Measurements from ENCODE around the gene TBXAS1. TPM values are rescaled to one million over a fixed set of nuclear protein-coding genes. Genes with fewer than 3 reads are reported as not detected.

Gene TBXAS1
- total RNA-seq, 4 donors from 2014 or later: 9.8 to 31.3 (median 13.5) TPM

- intact Hi-C loops (cut with DNase I): no loop called here
- Histone ChIP-seq H3K4me3 (no peak overlapping the region), H3K36me3 (peaks cover 28 to 81% (median 45%) of the 10 kb centered on the region in 4 donors), H3K4me1 (peaks cover 0 to 6% (median 4%) of the 10 kb centered on the region in 4 donors), H3K9me3 (no peaks in the 10 kb centered on the region), H3K27ac (replicated peaks in 1 of 4) (no peak overlapping the region), H3K27me3 (no peaks in the 10 kb centered on the region)
- TF ChIP-seq, protein P1, sequence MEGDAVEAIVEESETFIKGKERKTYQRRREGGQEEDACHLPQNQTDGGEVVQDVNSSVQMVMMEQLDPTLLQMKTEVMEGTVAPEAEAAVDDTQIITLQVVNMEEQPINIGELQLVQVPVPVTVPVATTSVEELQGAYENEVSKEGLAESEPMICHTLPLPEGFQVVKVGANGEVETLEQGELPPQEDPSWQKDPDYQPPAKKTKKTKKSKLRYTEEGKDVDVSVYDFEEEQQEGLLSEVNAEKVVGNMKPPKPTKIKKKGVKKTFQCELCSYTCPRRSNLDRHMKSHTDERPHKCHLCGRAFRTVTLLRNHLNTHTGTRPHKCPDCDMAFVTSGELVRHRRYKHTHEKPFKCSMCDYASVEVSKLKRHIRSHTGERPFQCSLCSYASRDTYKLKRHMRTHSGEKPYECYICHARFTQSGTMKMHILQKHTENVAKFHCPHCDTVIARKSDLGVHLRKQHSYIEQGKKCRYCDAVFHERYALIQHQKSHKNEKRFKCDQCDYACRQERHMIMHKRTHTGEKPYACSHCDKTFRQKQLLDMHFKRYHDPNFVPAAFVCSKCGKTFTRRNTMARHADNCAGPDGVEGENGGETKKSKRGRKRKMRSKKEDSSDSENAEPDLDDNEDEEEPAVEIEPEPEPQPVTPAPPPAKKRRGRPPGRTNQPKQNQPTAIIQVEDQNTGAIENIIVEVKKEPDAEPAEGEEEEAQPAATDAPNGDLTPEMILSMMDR (IDR thresholded peaks at IDR 0.05): no peak
- TF ChIP-seq POLR2AphosphoS5 (IDR thresholded peaks at IDR 0.05) (no peak), EP300 (IDR thresholded peaks at IDR 0.05) (no peak), POLR2A (IDR thresholded peaks at IDR 0.05; ENCODE audit: low read depth) (no peak)
- no peak for DNase-seq (ENCODE audit: extremely low spot score)
- WGBS: 65% methylated on average over 6 of the region's 7 CpGs
These were observed 206.5 kb downstream of the TBXAS1 start for GRCh38 chr7:140035400-140036223.

DNA sequence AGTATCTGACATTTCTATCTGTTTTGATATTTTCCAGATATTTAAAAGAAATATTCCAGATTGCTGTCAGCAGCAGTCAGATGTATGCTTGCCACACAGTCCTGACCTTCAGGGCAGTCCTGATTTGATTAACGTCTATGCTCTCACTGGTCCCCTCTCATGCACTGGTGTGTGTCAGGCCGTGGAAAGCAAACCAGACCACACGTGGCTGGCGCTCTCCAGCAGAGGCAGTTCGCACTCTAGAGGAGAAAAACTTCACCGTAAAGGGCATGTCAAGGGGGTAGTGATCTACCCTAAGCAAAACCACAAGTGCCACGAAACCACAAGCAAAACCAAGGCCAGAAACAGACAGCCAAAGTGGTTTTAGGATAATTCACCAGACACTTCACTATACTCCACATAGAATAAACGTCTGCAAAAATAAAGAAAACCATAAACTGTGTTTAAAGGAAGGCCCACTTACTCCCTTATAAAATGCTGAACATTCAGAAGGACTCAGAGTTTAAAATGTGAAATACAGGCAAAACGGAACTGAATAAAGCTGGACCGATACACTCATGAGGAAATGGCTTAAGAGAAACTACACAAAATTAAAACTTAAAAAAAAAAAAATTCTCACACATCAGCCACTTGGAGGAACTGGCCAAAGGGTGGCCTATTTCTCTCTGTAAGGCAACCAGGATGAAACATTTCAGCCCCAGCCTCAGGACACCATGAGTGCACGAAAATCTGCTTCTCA lies 207.3 kb downstream of the TBXAS1 start:
- no peak overlapping the region for H3K4me3 ChIP-seq
- no peaks in the 10 kb centered on the region for H3K9me3 ChIP-seq
- WGBS: 80% methylated on average over 11 of the region's 11 CpGs
- intact Hi-C loops (cut with DNase I): no loop called here
- TF ChIP-seq POLR2A (IDR thresholded peaks at IDR 0.05; ENCODE audit: low read depth): no peak
- TF ChIP-seq, protein P1 (IDR thresholded peaks at IDR 0.05): no peak
- no peaks in the 10 kb centered on the region for H3K27me3 ChIP-seq
- H3K27ac ChIP-seq (replicated peaks in 1 of 4): no peak overlapping the region
- peaks cover 24 to 82% (median 52%) of the 10 kb centered on the region in 4 donors for H3K36me3 ChIP-seq
- peaks cover 0 to 6% (median 4%) of the 10 kb centered on the region in 4 donors for H3K4me1 ChIP-seq
- DNase-seq (ENCODE audit: extremely low spot score): no peak

DNA sequence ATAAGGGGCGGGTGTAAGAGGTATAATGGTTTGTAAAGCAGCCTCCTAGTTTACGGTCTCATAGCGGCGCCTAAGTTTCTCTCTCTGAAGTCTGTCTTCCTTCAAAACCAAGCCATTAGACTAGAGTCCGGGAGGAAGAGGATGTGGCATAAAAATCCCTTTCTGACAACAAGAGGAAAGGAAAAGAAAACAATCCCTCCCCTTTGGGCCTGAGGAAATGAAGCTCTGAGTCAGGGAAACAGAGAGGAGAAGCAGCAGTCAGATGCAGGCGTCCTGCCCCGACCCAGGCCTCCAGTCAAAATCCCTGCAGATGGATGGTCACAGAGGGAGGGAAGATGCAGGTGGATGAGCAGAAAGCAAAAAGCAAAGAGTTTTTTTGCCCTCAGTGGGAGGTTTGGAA lies 210.0 kb downstream of the TBXAS1 start:
- Histone ChIP-seq H3K27ac (replicated peaks in 1 of 4) (no peak overlapping the region), H3K4me3 (no peak overlapping the region), H3K27me3 (no peaks in the 10 kb centered on the region), H3K36me3 (peaks cover 12 to 94% (median 61%) of the 10 kb centered on the region in 4 donors), H3K4me1 (peaks cover 0 to 6% (median 4%) of the 10 kb centered on the region in 4 donors), H3K9me3 (no peaks in the 10 kb centered on the region)
- DNase-seq (ENCODE audit: extremely low spot score): no peak
- TF ChIP-seq POLR2A (IDR thresholded peaks at IDR 0.05; ENCODE audit: low read depth) (no peak), POLR2AphosphoS5 (IDR thresholded peaks at IDR 0.05) (no peak), EP300 (IDR thresholded peaks at IDR 0.05) (no peak)
- TF ChIP-seq, protein P1 (IDR thresholded peaks at IDR 0.05): no peak
- 84% methylated on average over 7 of the region's 7 CpGs for WGBS
- intact Hi-C loops (cut with DNase I): no loop called here

DNA sequence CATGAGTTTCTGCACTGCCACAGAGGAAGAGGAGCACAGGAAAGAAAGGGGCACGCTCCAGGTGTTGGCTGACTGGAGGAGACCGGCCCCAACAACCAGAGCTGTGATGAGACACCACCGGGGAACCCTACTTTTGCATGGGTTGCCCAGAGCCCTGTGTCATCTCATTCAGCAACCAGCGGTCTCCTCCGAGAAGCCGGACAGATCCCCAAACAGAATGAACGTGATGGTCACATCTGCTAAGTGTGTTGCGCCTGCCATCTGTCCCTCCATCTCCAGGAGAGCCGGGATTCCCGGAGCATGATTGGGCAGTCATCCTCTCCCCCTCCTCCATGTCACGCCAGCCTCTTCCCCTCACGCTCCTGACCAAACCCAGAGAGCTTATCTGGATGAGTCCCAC lies 210.8 kb downstream of the TBXAS1 start:
- intact Hi-C loops (cut with DNase I): no loop called here
- Histone ChIP-seq H3K36me3 (peaks cover 12 to 94% (median 64%) of the 10 kb centered on the region in 4 donors), H3K27ac (replicated peaks in 1 of 4) (no peak overlapping the region), H3K4me1 (peaks cover 0 to 6% (median 4%) of the 10 kb centered on the region in 4 donors), H3K4me3 (no peak overlapping the region), H3K9me3 (no peaks in the 10 kb centered on the region), H3K27me3 (no peaks in the 10 kb centered on the region)
- DNase-seq (ENCODE audit: extremely low spot score): no peak
- no peak for TF ChIP-seq POLR2AphosphoS5 (IDR thresholded peaks at IDR 0.05)
- TF ChIP-seq, protein P1 (IDR thresholded peaks at IDR 0.05): no peak
- TF ChIP-seq EP300 (IDR thresholded peaks at IDR 0.05): no peak
- TF ChIP-seq POLR2A (IDR thresholded peaks at IDR 0.05; ENCODE audit: low read depth): no peak
- WGBS: 94% methylated on average over 12 of the region's 12 CpGs

Measured in esophagus muscularis mucosa (tissue), 4 donors.